Ammon's horn (tissue), 1 donor: ENCODE data around the gene CACNA2D1.
"Not testable (repeated sequence)": the region's sequence is repeated elsewhere in the genome, so short reads cannot be mapped to it uniquely, and the experiment has no call there.

Experiments
- DNase-seq: peaks from one replicate; pipeline ENCODE4 v3.0.0-alpha.2; 2016; ENCODE audit warnings: low spot score

CACNA2D1 gene

DNA sequence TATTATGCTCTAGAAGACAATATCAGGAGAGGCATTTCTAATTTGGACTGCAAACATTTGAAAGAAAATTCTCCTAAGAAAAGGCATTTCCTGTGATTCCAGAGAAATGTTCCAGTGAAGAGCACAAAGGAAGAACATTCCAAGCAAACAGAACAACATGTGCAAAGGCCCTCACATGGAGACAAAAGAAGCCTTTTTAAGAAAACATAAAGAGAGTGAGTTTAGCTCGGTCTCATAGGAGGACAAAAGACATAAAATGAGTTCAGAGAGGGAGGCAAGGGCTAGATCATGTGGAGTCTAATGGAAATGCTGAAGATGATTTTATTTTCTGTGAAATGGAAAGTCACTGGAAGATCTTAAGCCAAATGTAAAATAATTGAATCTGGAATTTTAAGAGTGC, 404.0 kb downstream of the CACNA2D1 start:
- no peak for DNase-seq

DNA sequence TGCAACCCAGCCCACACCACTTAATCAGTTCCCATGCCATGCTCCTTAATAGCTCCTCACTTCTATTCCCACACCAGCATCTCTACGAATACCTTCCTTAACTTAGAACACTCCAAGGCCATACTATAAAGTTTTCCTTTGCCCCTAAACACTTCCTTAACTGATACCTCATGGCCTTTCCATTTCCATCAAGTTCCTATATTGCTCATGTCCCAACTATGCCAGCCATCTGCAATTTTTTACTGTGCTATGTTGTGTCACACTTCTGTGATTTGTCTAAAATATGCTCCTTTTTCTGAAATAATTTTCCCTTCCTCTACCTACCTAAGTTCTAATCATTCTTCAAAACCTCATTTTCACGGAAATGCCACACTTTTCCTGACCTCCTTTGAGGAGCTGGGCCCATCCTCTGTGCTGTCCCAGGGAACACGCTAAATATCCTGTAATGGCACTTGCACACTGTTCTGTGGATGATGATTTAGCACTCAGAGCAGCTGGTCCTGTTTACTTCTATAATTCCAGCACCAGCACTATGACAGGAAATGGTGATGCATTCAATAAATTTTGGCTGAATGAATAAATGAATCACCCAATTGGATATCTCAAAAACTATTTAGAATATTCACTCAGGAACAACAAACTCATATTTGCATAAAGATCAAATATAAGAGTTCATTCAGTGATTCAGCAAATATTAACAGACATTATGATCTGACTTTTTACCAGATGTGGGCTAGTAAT, 407.3 kb downstream of the CACNA2D1 start:
- no peak for DNase-seq

GRCh38 chr7:82035456-82035855, 408.1 kb downstream of the CACNA2D1 start:
- no peak for DNase-seq

DNA sequence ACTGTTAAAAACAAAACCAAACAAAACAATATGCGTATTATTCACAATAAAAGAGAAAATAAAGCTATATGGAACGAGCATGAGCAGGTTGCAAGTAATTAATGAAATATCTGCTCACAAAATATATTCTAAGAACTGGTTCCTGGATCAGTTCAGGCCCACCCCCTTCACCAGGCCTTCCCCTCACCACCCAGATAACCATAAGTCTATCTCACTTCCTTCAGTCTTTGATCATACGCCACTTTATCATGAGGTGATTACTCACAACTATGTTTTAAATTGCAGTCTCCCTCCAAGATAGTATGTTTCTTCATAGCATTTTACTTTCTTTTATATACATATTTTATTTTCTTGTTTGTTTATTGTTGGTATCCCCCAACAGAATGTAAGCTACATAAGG, 410.7 kb downstream of the CACNA2D1 start:
- no peak for DNase-seq

DNA sequence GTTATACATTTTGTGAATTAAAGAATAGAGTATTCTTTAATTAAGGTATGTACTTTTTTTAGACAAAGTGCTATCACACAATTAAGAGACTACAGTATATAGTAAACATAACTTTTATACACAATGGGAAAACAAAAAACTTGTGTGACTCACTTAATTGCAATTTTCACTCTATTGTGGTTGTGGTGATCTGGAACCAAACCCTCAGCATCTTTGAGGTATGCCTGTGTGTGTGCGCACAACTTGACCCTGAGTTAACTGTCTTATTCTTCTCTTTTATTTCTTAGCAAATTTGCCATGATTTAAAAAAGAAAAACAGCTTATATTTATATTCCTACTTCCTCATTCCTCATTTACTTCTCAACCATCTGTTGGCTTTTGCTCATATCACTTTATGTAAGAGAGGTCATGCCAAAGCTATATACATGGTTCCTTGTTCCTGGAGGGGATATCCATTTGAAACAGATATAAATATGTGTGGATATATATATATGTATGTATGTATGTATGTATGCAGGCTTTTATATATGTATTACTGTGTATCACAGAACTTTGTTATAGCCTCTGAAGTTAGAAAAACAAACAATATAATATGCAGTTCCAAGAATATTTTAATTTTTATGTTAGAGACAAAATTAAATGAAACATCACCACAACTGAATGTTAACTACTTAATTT, 414.2 kb downstream of the CACNA2D1 start:
- no peak for DNase-seq

- DNase-seq, result no peak
Measured at GRCh38 chr7:82028097-82028496, 415.5 kb downstream of the CACNA2D1 start.

GRCh38 chr7:82021713-82022112, 421.9 kb downstream of the CACNA2D1 start:
- no peak for DNase-seq

GRCh38 chr7:82021036-82021435, 422.5 kb downstream of the CACNA2D1 start:
- DNase-seq, result no peak

DNA sequence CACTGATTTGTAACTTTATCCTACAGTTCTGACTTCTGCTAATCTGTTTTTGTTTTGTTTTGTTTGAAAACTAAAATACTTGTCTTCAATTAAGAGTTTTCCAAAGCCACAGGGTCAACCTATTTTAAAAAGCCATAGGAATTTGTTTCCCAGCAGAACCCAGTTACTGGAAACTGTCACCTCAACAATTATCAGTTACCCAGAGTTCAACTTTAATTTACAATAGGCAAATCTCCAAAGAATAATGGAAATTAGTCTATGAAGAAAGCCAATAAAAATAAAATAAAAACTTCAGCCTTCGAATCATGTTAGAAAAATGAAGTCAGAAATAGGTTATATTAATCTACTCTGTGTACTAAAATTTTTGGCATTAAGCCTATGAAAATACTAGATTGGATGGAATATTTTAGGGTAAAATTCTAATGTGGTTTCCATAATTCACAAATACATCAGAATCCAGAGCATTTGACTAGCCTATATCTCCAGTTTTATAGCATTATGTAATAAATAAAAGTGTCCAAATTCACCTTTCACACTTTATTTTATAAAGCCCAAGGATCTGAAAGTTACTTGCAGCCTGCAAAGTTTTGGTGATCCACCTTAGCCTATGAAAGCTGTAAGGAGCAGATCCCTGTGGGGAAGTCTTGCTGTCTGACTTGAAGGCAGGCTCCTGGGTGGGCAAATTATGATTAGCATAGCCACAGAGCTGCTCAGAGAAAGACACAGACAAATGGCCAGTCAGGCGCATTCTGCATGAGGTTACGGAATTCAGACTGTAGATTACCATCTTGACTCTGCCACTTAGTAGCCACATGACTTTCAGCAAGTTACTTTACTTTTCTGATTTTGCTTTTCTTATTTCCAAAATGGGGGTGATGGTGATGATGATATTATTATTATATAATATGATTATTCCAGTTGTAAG, 423.8 kb downstream of the CACNA2D1 start:
- no peak for DNase-seq

DNA sequence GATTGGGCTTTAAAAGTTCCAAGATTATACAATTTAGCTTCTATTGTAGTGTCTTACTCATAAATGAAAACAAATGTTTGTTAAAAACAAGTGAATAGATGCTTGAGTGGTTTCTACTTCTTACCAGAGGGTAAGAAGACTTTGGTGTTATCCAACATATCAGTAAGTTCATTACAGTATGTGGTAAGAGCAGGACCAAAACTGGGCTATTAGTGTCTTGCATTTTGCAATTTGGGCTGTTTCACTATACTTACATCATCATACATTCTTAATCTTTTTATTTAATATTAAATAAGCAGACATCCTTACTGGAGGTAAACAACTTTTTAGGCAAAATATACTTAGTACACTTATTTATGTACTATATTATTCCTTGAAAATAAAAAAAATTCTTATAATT, 425.4 kb downstream of the CACNA2D1 start:
- DNase-seq, result no peak

GRCh38 chr7:82017334-82017943, 426.1 kb downstream of the CACNA2D1 start:
- peak; percentile 39 for DNase-seq

GRCh38 chr7:82015751-82016150, 427.8 kb downstream of the CACNA2D1 start:
- no peak for DNase-seq

- not testable (repeated sequence) for DNase-seq
Measured at GRCh38 chr7:82014574-82014973, 429.0 kb downstream of the CACNA2D1 start.

- DNase-seq, result no peak
Measured at GRCh38 chr7:82012453-82012852, 431.1 kb downstream of the CACNA2D1 start.

GRCh38 chr7:82010416-82010815, 433.2 kb downstream of the CACNA2D1 start:
- no peak for DNase-seq

- DNase-seq, result no peak
Measured at GRCh38 chr7:82007315-82007714, 436.3 kb downstream of the CACNA2D1 start.

DNA sequence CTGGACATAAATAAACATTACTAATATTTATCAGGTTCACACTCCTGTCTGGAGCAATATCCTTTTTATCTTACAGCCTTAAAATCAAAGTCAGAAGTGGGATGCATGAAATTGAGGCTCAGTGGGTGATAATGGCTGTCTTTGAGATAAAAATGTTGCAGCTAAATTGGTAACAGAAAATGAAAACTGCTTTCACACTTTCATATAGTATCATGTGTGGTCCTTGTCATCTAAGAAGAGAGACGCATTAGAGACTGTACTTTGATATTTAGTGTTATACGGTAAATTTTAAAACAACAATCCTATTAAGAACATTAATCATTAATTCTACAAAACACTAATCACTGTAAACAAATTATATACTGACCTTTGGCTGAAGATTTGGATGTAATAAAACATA, 438.5 kb downstream of the CACNA2D1 start:
- DNase-seq, result no peak

GRCh38 chr7:81993186-81993585, 450.4 kb downstream of the CACNA2D1 start:
- DNase-seq, result no peak

DNA sequence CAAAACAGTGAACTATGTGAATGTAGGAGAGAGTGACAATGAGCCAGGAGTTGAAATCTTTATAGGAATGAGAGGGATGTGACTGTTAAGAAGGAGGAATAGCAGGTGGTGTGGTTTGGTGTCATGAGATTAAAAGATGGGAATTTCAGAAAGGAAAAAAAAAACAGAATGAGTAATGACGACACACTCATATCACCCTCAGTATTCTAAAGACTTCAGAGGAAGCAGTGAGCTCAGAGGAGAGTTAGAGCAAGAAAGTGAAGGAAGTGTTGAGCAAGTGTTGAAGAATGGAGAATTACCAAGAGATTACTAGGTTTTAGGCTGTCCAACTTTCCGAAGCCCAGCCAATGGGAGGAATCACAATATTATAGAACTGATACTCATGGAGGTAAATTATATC, 453.2 kb downstream of the CACNA2D1 start:
- no peak for DNase-seq

- DNase-seq, result no peak
Measured at GRCh38 chr7:81986723-81987470, 456.7 kb downstream of the CACNA2D1 start.

DNA sequence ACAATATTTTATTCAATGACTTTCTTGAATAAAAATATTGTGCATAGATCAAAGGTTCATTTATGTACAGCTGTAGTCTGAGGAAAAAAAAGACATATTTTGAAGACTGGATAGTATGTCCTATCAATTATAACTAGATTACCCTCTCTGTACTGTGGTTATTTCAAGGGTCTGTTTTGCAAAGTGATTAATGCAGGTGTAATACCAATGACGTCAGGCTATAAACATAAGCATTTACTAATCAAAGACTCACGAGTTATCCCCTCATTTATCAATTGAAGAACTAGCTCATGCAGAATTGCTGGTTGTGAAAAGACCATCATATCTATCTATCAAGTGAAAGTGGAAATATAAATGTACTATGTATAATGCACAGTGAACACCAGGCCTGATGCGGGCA, 460.2 kb downstream of the CACNA2D1 start:
- no peak for DNase-seq
